ENCODE measurements around the gene ABLIM2.

Gene ABLIM2

DNA sequence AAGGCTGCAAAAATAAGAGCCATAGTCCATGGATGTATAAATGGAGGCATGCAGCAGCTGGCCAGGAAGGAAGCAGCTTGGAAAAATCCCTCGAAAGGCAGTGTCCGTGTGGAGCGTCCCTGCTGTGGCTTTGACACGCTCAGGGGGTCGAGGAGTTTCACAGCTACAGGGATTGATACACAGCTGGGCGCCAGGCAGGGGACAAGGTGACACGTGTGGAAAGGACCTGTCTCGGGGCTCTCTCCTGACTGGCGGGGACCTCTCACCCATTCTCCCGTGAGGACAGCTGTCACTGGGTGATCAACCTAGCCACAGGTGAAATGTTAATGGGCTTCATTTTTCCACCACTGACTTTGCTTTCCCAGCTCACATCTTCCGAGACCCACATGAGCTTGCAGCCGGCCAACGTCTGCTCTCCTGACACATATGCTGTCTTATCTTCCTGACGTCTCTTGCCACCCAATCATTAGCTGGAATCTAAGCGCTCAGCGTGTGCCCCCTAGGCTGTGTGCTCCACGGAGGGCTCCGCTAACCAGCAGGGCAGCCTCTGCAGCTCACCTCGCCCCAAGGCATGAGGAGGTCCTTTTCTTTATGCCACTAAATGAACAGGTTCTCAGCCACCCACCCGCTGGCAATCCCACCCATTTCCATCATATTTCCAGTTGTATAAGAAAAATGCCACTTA, 129.6 kb downstream of the ABLIM2 start:
- TF ChIP-seq CTCF (IDR thresholded peaks at IDR 0.05) = no peak

GRCh38 chr4:8028368-8028767, 130.2 kb downstream of the ABLIM2 start:
- TF ChIP-seq CTCF (IDR thresholded peaks at IDR 0.05) = no peak

DNA sequence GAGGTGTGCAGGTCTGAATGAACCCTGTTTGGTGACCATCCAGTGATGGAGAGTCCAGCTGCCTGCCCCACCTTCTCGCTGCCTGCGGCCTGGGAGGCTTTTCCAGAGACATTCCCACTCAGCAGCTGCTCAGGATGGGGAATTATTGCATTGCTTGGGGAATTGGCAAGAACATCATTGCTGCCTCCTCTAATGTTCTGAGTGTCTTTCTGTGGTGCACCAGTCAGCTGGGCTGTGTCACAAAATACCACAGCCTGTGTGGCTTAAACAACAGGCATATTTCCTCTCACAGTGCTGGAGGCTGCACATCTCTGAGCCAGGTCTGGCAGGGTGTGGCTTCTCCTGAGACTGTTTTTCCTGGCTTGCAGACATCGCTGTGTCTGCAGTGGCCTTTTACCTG, 132.2 kb downstream of the ABLIM2 start:
- TF ChIP-seq CTCF (IDR thresholded peaks at IDR 0.05) = no peak

- no peak for TF ChIP-seq CTCF (IDR thresholded peaks at IDR 0.05)
Measured at GRCh38 chr4:8025668-8026067, 132.9 kb downstream of the ABLIM2 start.

- no peak for TF ChIP-seq CTCF (IDR thresholded peaks at IDR 0.05)
Measured at GRCh38 chr4:8024073-8024786, 134.4 kb downstream of the ABLIM2 start.

GRCh38 chr4:8023696-8024033, 134.9 kb downstream of the ABLIM2 start:
- no peak for TF ChIP-seq CTCF (IDR thresholded peaks at IDR 0.05)

DNA sequence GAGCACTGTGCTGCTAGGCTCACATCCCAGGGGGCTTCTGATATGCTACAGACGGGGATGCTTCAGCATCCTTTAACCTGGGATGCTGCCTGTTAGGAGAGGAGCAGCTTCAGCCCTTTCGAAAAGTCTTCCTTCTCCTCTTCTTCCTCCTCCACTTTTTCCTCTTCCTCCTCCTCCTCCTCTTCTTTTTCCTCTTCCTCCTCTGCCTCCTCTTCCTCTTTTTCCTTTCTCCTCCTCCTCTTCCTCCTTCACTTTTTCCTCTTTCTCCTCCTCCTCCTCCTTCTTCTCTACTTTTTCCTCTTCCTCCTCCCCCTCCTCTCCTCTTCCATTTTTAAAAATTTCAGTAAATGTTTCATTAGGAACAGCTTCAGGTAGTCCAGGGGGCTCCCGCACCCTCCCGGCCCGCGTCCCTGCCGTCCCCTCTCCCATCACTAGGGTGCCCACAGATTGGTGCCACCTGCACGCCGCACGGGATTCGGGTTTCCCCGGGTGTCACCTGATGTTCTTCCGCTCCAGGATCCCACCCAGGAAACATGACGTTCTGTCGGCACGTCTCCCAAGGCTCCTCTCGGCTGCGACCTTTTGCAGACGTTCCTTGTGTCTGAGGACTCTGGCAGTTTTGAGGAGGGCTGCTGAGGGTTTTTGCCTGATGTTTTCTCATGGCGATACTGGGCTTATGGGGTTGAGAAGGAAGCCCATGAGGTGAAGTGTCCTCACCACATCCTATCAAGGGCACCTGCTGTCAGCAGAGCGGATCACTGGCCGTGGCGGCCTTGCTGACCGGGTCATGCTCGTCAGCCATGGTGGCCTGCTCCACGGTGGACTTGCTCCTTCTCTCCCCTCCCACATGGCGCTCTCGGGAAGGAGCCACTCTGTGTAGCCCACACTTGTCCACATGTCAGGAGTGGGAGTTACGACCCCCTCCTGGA, 135.6 kb downstream of the ABLIM2 start:
- no peak for TF ChIP-seq CTCF (IDR thresholded peaks at IDR 0.05)
